ENCODE data around the gene FRY. TPM values are rescaled to one million over a fixed set of nuclear protein-coding genes. Genes with fewer than 3 reads are reported as not detected.

The FRY gene
- total and polyA plus RNA-seq, 2 of the 13 experiments (the other 11 are each of a cell fraction or from before 2014, with no cell fraction given), result 8.2 to 13.1 TPM

DNA sequence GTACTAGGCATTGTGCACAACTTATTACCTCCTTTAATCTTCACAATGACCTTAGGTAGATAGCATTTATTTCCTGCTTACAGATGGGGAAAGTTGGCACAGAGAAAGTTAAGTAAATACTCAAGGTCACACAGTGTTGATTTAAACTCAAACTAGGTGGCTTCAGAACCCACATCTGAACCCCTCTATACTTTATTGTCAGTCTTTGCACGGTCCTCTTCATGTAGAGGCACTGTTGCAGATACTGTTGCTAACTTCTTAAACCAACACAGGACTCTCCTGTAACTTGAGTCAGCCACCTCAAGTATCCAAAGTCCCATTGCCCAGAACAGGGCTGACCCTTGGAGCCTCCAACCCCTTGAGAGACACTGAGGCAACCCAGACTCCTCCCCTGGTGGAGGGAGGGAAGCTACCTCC is 48.8 kb downstream of the FRY start (continued):
- TF ChIP-seq, protein P1, sequence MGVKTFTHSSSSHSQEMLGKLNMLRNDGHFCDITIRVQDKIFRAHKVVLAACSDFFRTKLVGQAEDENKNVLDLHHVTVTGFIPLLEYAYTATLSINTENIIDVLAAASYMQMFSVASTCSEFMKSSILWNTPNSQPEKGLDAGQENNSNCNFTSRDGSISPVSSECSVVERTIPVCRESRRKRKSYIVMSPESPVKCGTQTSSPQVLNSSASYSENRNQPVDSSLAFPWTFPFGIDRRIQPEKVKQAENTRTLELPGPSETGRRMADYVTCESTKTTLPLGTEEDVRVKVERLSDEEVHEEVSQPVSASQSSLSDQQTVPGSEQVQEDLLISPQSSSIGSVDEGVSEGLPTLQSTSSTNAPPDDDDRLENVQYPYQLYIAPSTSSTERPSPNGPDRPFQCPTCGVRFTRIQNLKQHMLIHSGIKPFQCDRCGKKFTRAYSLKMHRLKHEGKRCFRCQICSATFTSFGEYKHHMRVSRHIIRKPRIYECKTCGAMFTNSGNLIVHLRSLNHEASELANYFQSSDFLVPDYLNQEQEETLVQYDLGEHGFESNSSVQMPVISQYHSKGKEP (CRISPR knock-in tag; IDR thresholded peaks at IDR 0.05), result no peak
- TF ChIP-seq, protein P2, sequence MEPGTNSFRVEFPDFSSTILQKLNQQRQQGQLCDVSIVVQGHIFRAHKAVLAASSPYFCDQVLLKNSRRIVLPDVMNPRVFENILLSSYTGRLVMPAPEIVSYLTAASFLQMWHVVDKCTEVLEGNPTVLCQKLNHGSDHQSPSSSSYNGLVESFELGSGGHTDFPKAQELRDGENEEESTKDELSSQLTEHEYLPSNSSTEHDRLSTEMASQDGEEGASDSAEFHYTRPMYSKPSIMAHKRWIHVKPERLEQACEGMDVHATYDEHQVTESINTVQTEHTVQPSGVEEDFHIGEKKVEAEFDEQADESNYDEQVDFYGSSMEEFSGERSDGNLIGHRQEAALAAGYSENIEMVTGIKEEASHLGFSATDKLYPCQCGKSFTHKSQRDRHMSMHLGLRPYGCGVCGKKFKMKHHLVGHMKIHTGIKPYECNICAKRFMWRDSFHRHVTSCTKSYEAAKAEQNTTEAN (CRISPR knock-in tag; conservative IDR thresholded peaks at IDR 0.05), result peak; percentile 80
- TF ChIP-seq ZNF841 (CRISPR knock-in tag; IDR thresholded peaks at IDR 0.05; ENCODE audit: borderline replicate concordance) (no peak), RFXANK (CRISPR knock-in tag; IDR thresholded peaks at IDR 0.05) (no peak), TRAFD1 (CRISPR knock-in tag; IDR thresholded peaks at IDR 0.05; ENCODE audit: borderline replicate concordance) (no peak), FOXA1 (IDR thresholded peaks at IDR 0.05) (no peak), FOXA1 (CRISPR knock-in tag; IDR thresholded peaks at IDR 0.05) (peak; percentile 94), ZNF567 (CRISPR knock-in tag; IDR thresholded peaks at IDR 0.05; ENCODE audit: borderline replicate concordance) (no peak), BHLHE40 (IDR thresholded peaks at IDR 0.05; ENCODE audit: low read length) (peak; percentile 36; the same call in 1 of the 2 replicates), NFIB (CRISPR knock-in tag; IDR thresholded peaks at IDR 0.05; ENCODE audit: borderline replicate concordance) (no peak), NONO (IDR thresholded peaks at IDR 0.05) (no peak), NONO (CRISPR knock-in tag; conservative IDR thresholded peaks at IDR 0.05) (no peak), MLX (CRISPR knock-in tag; IDR thresholded peaks at IDR 0.05) (no peak), MIER3 (CRISPR knock-in tag; IDR thresholded peaks at IDR 0.05; ENCODE audit: borderline replicate concordance) (peak; percentile 47; the same call in 1 of the 2 replicates), FOSL2 (CRISPR knock-in tag; IDR thresholded peaks at IDR 0.05) (peak; percentile 32; the same call in 1 of the 2 replicates), NFKBIZ (CRISPR knock-in tag; IDR thresholded peaks at IDR 0.05) (0 out of 2 replicates have a peak, but pooled peaks have one; percentile 26), PPARG (CRISPR knock-in tag; conservative IDR thresholded peaks at IDR 0.05) (peak; percentile 68), KDM6A (CRISPR knock-in tag; IDR thresholded peaks at IDR 0.05; ENCODE audit: low read depth) (no peak), ETV5 (CRISPR knock-in tag; IDR thresholded peaks at IDR 0.05; ENCODE audit: borderline replicate concordance) (peak; percentile 73; the same call in 1 of the 2 replicates), NFYC (CRISPR knock-in tag; IDR thresholded peaks at IDR 0.05) (0 out of 2 replicates have a peak, but pooled peaks have one; percentile 9), ZNF205 (CRISPR knock-in tag; IDR thresholded peaks at IDR 0.05) (peak; percentile 99), MZF1 (CRISPR knock-in tag; IDR thresholded peaks at IDR 0.05; ENCODE audit: borderline replicate concordance) (no peak), CREM (IDR thresholded peaks at IDR 0.05) (peak; percentile 82), CREM (CRISPR knock-in tag; IDR thresholded peaks at IDR 0.05) (no peak), POLR2AphosphoS2 (IDR thresholded peaks at IDR 0.05; ENCODE audit: low read depth, low read length) (no peak), TCF7L2 (IDR thresholded peaks at IDR 0.05; ENCODE audit: low read depth, low read length) (peak; percentile 28; the same call in 1 of the 2 replicates), ZBTB42 (CRISPR knock-in tag; IDR thresholded peaks at IDR 0.05) (no peak), ZNF232 (CRISPR knock-in tag; IDR thresholded peaks at IDR 0.05; ENCODE audit: borderline replicate concordance) (no peak)
- TF ChIP-seq, protein P3, sequence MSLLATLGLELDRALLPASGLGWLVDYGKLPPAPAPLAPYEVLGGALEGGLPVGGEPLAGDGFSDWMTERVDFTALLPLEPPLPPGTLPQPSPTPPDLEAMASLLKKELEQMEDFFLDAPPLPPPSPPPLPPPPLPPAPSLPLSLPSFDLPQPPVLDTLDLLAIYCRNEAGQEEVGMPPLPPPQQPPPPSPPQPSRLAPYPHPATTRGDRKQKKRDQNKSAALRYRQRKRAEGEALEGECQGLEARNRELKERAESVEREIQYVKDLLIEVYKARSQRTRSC (CRISPR knock-in tag; IDR thresholded peaks at IDR 0.05; ENCODE audit: low read depth), result no peak

All from HepG2 (cell line).